HG03460 (cell line): Measurements from ENCODE around the gene EEA1.
"Not testable (repeated sequence)": the region's sequence is repeated elsewhere in the genome, so short reads cannot be mapped to it uniquely, and the experiment has no call there.

Source experiments
- ATAC-seq: cut with Tn5 transposase; IDR thresholded peaks from one replicate; pipeline ENCODE4 v1.9.1; 2021; ENCODE audit not compliant: unreplicated experiment

EEA1 gene

GRCh38 chr12:92756898-92757596, 172.0 kb downstream of the EEA1 start:
- no peak for ATAC-seq

DNA sequence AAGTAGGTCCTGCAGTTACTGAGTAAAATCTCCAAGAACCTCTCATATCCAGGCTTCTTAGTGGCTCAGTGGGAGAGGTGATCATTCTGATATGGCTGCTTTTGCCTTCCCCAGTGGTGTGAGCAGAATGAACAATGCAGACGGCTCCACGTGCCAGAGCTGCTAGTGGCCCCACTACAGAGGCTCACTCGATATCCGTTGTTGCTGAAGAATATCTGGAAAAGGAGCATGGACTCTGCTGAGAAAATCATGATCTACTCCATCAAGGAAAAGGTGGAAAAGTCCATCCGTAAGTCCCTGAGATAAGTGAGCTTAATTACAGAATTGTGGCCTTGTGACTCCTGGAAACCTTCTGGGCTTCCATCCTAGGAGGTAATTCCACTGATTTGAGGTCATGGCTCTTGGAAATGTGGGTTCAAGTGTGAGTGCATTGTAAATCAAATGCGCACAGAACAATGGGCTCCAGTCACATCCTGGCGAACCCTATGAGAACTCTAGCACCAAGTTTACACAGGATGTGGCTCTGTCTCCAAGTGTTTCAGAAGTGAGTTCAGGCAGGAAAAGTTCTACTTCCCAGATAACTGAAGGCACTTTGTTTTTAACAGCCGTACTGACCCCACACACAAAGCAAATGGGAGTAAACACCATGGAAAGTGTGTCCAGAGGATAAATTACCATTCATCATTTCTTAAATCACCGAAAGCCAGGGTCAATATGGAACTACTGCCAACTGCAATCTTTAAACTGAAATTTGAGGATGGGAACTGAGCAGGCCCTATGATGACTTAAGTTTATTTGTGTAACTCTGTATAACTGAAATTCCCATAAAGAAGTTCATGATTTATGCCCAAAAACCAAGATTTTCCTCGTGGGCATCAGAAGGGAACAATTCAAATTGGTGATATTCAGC, 174.9 kb downstream of the EEA1 start:
- ATAC-seq, result no peak

GRCh38 chr12:92749691-92750090, 179.4 kb downstream of the EEA1 start:
- not testable (repeated sequence) for ATAC-seq

DNA sequence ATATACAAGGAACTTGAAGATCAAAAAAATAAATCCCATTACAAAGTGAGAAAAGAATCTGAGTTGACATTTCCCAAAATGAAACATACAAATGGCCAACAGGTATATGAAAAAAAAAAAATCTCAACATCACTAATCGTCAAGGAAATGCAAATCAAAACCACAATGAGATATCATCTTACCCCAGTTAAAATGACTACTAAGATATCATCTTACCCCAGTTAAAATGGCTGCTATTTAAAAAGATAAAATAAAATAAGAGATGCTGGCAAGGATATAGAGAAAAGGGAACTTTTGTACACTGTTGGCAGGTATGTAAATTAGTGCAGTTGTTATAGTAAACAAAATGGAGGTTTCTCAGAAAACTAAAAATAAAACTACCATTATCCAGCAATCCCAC, 181.9 kb downstream of the EEA1 start:
- ATAC-seq, result no peak

DNA sequence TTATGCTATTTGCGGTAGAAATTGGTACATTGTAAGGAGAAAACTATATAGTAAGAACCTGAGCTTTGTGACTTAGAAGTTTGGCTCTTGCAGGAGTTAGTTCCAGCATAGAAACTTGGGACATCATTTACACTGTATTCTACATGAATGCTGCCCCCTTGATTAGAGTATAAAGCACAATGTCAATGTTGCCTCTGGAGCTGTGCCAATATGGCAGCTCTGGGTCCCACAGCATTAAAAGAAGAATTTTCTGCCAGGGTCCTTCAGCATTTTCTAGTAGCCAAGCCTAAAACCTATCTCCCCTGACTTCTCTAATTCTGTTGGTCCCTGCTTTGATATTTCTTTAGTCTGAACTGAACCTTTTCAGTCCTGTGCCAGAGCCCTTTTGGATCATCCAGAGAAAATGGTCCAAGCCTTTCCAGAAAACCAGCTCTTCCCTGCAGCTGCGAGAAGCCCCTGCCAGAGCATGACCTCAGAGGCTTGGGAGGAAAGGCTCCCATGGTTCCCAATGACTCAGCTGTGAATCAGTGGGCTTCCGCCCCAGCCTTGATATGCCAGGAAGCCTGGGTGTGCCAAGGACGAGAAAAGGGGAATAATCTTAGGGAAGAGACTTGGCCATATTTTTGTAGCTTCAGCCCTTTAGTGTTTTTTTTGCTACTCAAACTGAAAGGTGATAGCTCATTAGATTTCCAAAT, 183.1 kb downstream of the EEA1 start:
- ATAC-seq, result no peak

GRCh38 chr12:92743026-92743425, 186.1 kb downstream of the EEA1 start:
- no peak for ATAC-seq

DNA sequence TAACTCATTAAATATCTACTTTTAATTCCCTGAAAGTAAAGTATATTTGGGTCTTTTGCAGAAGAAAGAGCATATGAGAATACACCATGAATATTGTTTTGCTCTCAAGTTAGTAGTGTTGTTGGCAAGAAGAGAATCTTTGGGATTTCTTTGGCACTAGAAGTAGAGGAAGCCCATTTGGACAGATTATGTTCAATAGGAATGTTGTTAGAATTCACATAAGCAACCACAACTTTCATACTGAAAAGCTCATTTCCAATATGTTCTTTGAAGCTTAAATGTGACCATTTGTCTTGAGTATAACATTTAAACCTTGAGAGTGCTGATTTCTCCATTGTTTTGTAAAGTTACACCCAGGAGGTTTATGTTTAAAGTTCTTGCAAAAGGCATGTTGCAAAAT, 188.7 kb downstream of the EEA1 start:
- no peak for ATAC-seq

DNA sequence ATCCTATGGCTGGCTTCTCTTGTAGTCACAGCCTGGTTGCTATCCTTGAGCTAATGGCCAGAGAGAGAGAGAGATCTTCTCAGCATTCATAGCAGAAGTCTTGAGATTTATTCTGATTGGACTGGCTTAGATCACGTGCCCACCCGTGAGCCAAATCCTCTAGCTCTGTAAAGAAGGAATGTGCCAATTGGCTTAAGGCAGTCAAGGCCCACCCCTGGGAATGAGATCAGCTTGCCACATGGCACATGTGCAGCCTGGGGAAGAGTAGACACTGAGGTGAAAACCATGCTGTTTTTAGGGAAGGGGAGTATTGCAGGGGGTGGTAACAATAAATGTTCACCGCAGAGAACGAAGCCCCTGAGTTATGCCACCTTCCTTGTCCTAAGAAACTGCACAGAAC, 190.0 kb downstream of the EEA1 start:
- no peak for ATAC-seq

DNA sequence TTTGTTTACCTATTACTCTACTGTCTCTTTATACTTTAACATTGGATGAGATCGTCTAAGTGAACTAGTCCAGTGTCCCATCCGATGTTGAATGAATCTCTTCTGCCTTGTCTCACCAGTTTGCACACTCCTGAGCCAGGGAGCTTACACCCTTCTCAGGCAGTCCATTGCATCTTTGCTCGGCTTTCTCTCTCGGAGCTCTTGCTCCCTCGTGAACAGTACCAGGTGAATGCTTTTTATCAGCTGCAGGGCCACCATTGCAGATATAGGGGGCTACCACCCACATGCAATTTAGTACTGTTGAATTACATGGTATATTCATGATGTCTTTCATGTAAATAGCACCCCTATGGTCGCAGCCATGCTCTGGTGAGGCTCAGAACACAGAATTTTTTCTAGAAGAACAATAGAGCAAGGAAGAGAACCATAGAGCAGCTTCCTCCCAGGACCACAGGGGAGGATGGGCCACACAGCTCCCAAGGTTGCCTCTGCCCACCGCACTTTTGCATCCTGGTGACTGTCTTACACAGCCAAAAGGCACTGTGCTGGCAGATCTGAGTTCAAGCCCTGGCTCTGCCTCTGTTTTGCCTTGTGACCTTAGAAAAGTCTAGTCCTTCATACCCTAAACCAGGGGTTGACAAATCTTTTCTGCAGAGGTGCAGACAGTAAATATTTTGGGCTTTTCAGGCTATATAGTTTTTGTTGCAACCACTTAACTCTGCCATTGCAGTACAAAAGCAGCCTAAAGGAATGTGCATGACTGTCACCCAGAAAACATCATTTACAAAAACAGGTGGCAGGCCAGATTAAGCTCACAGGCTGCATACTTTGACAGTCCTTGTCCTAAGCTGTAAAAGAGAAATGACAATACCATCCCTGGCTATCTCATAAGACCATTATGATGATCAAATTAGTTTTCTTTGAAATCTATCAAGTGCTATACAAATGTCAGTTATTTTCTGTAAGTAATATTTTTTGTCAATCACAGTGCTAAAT, 190.9 kb downstream of the EEA1 start:
- no peak for ATAC-seq

- ATAC-seq, result no peak
These were observed 192.5 kb downstream of the EEA1 start for GRCh38 chr12:92736605-92737004.

GRCh38 chr12:92735131-92735721, 193.9 kb downstream of the EEA1 start:
- no peak for ATAC-seq

- no peak for ATAC-seq
These were observed 195.4 kb downstream of the EEA1 start for GRCh38 chr12:92733661-92734060.

- ATAC-seq, result no peak
These were observed 195.9 kb downstream of the EEA1 start for GRCh38 chr12:92733181-92733580.

DNA sequence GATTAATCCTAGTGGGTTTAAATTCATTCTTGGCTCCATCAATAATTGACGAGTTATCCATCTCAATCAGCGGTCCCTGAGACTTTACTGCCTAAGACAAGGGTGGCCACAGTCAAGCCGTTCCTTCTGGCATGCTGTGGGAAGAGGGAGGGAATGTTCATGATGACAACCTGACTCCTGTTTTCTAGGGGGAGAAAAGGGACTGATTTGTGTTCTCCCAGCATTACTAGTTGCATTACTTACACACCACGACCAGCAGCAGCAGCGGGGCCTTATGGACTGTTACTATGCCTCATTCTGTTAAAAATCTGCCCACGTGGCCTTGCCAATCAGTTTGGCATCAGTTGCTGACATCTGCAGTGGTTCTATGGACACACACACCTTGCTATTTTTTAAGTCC, 196.4 kb downstream of the EEA1 start:
- ATAC-seq, result no peak

DNA sequence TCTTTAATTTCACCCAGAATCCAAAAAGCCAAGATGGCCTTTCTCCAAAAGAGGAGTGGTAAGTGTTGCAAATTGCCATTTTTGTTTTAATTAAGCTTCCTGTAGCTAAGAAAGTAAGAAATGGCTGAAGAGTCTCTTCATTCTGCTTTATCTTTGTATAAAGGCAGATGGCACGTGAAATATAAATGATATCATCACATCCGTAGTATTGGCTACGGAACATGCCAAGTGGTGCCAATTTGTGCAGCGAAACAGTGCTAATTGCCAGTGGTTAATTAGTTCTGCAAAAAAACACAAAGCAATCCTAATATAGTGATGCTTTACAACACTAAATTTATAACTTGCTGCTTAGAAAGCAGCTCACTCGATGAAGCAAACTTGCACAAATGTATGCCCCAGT, 196.9 kb downstream of the EEA1 start:
- ATAC-seq, result no peak

- ATAC-seq, result no peak
These were observed 198.3 kb downstream of the EEA1 start for GRCh38 chr12:92730758-92731157.

DNA sequence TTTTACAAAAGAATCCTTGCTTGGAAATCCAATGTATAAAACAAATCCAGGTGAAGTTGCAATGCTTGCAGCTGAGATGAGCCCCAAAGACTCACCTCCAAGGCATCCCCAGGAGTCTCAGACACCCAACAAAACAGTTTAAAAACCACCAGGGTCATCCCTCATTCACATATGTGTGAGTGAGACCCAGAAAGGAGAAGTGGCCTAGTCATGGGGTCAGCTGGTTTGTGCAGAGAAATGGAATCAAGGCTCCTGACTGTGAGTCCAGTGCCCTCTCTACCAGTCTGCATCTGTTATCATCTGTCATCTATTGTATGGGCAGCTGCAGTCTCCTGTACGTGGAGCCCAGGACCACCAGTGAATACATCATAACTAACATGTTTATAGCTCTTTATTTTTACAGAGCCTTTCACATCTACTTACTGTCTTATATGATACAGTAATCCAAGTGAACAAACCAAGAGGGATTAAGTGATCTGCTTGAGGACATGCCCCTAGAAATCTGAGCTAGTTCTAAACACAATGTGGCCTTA, 199.3 kb downstream of the EEA1 start:
- ATAC-seq, result no peak

- ATAC-seq, result no peak
These were observed 202.2 kb downstream of the EEA1 start for GRCh38 chr12:92726850-92727249.

DNA sequence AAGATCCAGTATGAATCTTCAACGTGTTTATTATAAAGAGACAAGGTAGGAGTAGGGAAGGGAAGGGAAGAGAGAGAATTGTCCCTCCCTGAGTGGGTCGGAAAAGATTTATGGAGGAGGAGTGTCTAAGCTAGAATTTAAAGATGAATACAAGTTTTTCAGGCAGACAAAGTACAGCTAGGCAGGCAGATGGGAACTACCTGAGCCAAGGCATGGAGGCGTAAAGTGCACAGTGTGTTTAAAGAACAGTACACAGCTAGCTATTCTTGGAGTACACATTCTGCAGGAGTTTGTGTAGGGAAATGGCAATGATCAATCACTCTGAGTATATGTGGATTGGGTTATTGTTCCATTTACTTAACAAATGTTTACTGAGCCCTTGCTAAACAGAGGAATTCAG, 206.2 kb downstream of the EEA1 start:
- ATAC-seq, result no peak

DNA sequence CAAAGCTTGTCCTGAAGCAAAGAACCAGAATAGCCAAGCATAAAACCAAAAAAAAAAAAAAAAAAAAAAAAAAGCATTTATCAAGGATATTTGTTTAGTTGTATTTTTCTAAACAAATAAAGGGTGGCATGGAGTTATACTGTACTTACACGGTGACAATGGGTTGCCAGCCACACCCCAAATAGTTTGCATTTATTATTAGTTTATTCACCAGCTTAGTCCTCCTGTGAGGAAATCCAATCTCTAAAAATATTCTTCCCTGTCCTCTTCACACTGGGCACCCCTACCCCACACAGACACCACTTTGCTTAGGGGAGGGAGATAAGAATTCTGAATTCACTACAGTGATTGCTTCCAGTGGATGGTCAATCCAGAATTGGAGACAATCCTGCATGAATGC, 207.4 kb downstream of the EEA1 start:
- no peak for ATAC-seq
